Measurements from ENCODE around the gene XXYLT1. TPM values are rescaled to one million over a fixed set of nuclear protein-coding genes. Genes with fewer than 3 reads are reported as not detected.

XXYLT1 gene
- total RNA-seq, 1 experiment from 2014 or later: 23.4 TPM

DNA sequence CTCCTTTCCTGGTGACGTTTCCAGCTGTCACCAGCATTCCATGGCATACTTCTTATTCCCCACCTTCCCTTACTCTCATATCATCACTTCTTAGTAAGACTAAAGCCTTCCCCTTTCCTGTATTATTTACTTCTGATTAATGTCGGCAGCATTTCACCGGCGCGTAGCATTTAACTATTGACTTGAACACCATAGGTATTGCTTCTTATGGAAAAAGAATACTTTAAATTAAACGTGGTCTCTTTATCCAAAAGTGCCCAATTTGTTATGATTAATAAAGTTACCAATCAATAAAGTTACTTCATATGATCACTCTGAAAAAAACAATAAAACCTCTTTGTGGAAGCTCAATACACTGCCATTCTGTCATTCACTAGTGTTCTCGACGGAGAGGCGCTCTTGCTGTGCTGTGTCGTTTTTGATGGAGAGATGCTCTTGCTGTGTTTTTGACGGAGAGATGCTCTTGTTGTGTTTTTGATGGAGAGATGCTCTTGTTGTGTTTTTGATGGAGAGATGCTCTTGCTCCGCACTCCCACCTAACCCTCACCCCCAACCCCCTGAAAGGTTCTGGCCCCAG, 165.0 kb downstream of the XXYLT1 start (continued):
- TF ChIP-seq, protein P1, sequence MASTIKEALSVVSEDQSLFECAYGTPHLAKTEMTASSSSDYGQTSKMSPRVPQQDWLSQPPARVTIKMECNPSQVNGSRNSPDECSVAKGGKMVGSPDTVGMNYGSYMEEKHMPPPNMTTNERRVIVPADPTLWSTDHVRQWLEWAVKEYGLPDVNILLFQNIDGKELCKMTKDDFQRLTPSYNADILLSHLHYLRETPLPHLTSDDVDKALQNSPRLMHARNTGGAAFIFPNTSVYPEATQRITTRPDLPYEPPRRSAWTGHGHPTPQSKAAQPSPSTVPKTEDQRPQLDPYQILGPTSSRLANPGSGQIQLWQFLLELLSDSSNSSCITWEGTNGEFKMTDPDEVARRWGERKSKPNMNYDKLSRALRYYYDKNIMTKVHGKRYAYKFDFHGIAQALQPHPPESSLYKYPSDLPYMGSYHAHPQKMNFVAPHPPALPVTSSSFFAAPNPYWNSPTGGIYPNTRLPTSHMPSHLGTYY (CRISPR knock-in tag; IDR thresholded peaks at IDR 0.05): no peak
- no peak for TF ChIP-seq ZNF671 (CRISPR knock-in tag; IDR thresholded peaks at IDR 0.05)
- no peak for TF ChIP-seq FOXP1 (CRISPR knock-in tag; IDR thresholded peaks at IDR 0.05; ENCODE audit: borderline replicate concordance)
- TF ChIP-seq ZNF416 (CRISPR knock-in tag; IDR thresholded peaks at IDR 0.05): no peak

DNA sequence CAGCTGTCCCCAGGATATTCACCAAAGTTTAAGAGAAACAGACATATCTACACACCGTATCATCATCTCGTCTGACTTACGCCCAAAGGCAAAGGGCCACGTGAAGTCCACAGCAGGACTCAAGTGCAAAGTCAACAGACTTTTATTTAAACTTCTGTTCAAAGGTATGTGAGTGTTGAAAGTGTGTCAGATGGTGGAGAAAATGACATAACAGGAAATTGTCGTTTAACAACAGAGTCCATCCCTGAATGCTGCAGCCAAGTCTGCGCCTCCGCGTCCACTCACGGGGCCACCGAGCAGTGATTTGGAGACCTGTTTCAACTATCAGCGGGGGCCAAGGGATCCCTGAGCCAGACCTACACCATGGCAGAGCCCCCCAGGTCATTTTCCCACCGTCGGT, 165.6 kb downstream of the XXYLT1 start:
- ATAC-seq (no peak), DNase-seq (ENCODE audit: low spot score) (no peak)
- POLR2A ChIA-PET: no interaction called here
- Mint-ChIP-seq H3K27ac (no peak overlapping the region), H3K27me3 (ENCODE audit: low read depth) (no peaks in the 10 kb centered on the region), H3K36me3 (no peaks in the 10 kb centered on the region), H3K9me3 (no peaks in the 10 kb centered on the region), H3K4me3 (no peak overlapping the region), H3K4me1 (peaks cover 30% of the 10 kb centered on the region)
- CTCF ChIA-PET: interaction anchor here (1.0 to 3.8 kb wide), 4 partner anchors 10 to 103 kb away, joined by 3 to 38 read pairs (median 7); no protein-coding TSS in a partner anchor
- TF ChIP-seq, protein P2, sequence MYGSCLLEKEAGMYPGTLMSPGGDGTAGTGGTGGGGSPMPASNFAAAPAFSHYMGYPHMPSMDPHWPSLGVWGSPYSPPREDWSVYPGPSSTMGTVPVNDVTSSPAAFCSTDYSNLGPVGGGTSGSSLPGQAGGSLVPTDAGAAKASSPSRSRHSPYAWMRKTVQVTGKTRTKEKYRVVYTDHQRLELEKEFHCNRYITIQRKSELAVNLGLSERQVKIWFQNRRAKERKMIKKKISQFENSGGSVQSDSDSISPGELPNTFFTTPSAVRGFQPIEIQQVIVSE (CRISPR knock-in tag; IDR thresholded peaks at IDR 0.05; ENCODE audit: borderline replicate concordance): no peak
- TF ChIP-seq GABPB1 (CRISPR knock-in tag; IDR thresholded peaks at IDR 0.05): peak; percentile 75

DNA sequence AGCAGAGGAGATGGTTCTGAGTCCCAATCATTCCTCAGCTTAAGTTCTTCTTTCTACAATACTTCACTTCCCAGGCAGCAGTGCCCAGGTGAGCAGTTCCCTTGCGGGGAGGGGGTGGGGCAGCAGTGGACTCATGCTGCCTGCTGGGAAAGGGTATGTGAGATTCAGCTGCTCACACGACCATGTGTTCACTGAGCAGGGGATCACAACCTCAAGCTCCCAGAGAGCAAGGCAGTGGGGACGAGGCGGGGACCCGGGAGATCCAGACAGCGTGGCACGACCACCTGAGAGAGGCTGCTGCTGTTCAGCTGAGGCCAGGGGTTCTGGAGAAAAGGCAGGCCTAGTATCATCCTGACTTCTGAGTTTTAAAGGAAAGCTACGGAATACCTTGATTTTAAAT, 166.6 kb downstream of the XXYLT1 start:
- Mint-ChIP-seq H3K27ac (peak overlapping the region; percentile 75; the same call in 1 of the 2 replicates), H3K4me1 (peaks cover 30% of the 10 kb centered on the region), H3K27me3 (ENCODE audit: low read depth) (no peaks in the 10 kb centered on the region), H3K36me3 (no peaks in the 10 kb centered on the region), H3K4me3 (no peak overlapping the region), H3K9me3 (no peaks in the 10 kb centered on the region)
- TF ChIP-seq TP53 (CRISPR knock-in tag; IDR thresholded peaks at IDR 0.05): no peak
- TF ChIP-seq GABPB1 (CRISPR knock-in tag; IDR thresholded peaks at IDR 0.05): no peak
- no peak for TF ChIP-seq NR1H2 (CRISPR knock-in tag; IDR thresholded peaks at IDR 0.05)
- TF ChIP-seq, protein P3, sequence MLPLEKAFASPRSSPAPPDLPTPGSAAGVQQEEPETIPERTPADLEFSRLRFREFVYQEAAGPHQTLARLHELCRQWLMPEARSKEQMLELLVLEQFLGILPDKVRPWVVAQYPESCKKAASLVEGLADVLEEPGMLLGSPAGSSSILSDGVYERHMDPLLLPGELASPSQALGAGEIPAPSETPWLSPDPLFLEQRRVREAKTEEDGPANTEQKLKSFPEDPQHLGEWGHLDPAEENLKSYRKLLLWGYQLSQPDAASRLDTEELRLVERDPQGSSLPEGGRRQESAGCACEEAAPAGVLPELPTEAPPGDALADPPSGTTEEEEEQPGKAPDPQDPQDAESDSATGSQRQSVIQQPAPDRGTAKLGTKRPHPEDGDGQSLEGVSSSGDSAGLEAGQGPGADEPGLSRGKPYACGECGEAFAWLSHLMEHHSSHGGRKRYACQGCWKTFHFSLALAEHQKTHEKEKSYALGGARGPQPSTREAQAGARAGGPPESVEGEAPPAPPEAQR (CRISPR knock-in tag; IDR thresholded peaks at IDR 0.05): no peak
- no peak for TF ChIP-seq ZNF219 (CRISPR knock-in tag; IDR thresholded peaks at IDR 0.05; ENCODE audit: borderline replicate concordance)
- TF ChIP-seq, protein P4, sequence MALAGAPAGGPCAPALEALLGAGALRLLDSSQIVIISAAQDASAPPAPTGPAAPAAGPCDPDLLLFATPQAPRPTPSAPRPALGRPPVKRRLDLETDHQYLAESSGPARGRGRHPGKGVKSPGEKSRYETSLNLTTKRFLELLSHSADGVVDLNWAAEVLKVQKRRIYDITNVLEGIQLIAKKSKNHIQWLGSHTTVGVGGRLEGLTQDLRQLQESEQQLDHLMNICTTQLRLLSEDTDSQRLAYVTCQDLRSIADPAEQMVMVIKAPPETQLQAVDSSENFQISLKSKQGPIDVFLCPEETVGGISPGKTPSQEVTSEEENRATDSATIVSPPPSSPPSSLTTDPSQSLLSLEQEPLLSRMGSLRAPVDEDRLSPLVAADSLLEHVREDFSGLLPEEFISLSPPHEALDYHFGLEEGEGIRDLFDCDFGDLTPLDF (CRISPR knock-in tag; IDR thresholded peaks at IDR 0.05): no peak
- no peak for TF ChIP-seq SMAD3 (CRISPR knock-in tag; IDR thresholded peaks at IDR 0.05; ENCODE audit: borderline replicate concordance)
- no peak for TF ChIP-seq ATF1 (CRISPR knock-in tag; IDR thresholded peaks at IDR 0.05)
- no peak for TF ChIP-seq MXD4 (CRISPR knock-in tag; IDR thresholded peaks at IDR 0.05; ENCODE audit: borderline replicate concordance)
- no peak for TF ChIP-seq GRHL2 (CRISPR knock-in tag; IDR thresholded peaks at IDR 0.05; ENCODE audit: insufficient replicate concordance, severe bottlenecking)
- no peak for TF ChIP-seq KAT7 (CRISPR knock-in tag; IDR thresholded peaks at IDR 0.05; ENCODE audit: borderline replicate concordance)
- TF ChIP-seq, protein P5, sequence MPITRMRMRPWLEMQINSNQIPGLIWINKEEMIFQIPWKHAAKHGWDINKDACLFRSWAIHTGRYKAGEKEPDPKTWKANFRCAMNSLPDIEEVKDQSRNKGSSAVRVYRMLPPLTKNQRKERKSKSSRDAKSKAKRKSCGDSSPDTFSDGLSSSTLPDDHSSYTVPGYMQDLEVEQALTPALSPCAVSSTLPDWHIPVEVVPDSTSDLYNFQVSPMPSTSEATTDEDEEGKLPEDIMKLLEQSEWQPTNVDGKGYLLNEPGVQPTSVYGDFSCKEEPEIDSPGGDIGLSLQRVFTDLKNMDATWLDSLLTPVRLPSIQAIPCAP (CRISPR knock-in tag; IDR thresholded peaks at IDR 0.05): no peak
- DNase-seq (ENCODE audit: low spot score) (no peak), ATAC-seq (no peak; the same call in 1 of the 2 replicates)
- POLR2A ChIA-PET: no interaction called here
- CTCF ChIA-PET: interaction anchor here (0.5 to 3.8 kb wide), 6 partner anchors 17 to 417 kb away, joined by 3 to 38 read pairs (median 4); no protein-coding TSS in a partner anchor

Measured in WTC11 (cell line).